Measurements from ENCODE around the gene GPR37L1.
"Not testable (repeated sequence)": the region's sequence is repeated elsewhere in the genome, so short reads cannot be mapped to it uniquely, and the experiment has no call there.

GPR37L1 gene

DNA sequence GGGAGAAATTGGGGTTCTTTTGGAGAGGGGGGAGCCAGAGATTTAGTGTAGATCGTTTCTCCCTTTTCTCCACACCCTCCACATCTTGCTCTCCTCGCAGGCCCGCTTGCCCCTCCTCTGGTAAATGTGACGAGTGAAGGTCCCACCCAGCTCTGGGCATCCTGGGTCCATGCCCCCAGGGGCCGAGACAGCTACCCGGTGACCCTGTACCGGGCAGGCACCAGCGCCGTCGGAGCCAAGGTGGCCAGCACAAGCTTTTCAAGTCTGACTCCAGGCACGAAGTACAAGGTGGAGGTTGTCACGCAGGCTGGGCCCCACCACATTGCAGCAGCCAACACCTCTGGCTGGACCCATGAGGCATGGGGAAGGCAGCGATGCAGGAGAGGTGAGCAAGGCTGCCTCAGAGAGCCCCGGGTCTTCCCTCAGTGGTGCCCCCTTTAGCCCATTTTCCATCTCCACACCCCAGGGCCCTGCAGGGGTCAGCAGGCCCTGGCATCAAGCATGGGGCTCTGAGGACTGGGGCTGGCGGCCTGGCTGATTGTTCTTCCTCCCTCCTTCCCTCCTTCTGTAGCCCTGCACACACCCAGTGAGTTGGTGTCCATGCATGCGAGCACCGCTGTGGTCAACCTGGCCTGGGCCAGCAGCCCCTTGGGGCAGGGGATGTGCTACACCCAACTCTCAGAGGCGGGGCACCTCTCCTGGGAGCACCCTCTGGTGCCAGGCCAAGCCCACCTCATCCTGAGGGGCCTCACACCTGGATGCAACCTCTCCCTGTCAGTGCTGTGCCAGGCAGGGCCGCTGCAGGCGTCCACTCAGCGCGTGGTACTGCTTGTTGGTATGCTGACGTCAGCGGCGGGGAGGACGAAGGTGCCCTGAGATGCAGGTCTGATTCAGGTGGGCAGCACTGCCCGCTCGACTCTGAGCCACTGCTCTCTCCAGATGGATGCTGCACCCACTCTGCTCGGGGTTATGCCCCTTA, 54.5 kb downstream of the GPR37L1 start:
- no peak for DNase-seq

DNA sequence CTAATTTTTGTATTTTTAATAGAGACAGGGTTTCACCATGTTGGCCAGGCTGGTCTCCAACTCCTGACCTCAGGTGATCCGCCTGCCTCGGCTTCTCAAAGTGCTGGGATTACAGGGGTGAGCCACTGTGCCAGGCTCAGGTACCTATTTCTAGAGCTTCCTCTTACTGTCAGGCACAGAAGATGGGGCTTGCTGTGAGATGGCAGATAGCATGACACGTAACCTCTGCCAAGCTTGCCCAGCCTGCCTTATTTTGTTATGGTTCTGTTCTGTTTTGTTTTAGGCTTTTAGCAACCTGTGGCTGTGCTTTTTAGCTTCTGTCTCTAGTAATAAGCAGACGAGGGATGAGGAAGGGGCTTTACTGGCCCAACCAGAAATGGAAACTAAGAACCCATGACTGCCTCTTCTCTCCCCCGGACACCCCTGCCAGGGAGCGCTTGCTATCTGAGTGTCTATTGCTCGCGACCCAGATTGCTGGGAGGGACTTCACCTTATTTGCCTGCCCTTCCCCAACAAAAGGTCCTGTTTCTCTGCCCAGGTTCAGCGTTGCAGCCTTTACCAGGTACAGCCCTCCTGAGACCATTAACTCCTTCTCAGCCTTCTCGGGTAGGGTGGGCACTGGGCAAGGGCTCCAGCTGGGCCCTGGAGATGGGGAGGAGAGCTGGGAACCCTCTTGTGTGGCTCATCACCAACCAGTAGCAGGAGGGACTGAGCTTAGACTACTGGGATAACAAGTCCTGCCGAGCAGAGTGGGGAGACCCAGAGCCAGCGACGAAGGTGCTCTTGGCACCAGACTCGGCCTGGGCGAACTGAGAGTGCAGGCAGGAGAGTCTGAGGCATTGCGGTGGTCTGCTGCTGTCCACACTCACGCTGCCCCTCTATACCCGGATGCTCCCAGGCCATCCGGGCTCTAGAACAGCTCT, 57.4 kb downstream of the GPR37L1 start:
- no peak for DNase-seq

DNA sequence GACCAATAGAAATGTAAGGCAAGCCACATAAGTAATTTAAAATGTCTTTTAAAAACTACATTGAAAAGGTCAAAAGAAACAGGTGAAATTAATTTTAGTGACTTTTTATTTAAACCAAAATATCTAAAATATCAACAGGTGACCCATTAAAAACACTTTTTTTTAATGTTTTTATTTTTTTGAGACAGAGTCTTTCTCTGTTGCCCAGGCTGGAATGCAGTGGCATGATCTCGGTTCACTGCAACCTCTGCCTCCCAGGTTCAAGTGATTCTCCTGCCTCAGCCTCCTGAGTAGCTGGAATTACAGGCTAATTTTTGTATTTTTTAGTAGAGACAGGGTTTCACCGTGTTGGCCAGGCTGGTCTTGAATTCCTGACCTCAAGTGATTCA, 58.0 kb downstream of the GPR37L1 start:
- DNase-seq, result not testable (repeated sequence)

DNA sequence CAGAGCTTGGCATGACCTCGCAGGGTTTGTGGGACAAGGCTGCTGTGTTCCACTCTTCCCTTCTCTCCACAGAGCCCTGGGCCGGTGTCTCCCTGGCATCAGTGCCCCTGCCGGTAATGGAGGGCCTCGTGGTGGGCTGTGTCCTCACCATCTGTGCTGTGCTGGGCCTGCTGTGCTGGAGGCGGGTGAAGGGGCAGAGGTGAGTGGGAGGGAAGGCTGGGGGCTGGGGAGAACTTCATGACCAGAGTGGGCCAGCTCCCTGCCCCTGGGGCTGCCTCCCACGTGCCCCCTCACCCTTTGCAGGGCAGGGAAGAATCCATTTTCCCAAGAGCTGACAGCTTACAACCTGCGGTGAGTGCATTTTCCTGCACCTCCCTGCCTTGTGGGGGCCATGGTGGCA, 58.9 kb downstream of the GPR37L1 start:
- DNase-seq, result no peak

DNA sequence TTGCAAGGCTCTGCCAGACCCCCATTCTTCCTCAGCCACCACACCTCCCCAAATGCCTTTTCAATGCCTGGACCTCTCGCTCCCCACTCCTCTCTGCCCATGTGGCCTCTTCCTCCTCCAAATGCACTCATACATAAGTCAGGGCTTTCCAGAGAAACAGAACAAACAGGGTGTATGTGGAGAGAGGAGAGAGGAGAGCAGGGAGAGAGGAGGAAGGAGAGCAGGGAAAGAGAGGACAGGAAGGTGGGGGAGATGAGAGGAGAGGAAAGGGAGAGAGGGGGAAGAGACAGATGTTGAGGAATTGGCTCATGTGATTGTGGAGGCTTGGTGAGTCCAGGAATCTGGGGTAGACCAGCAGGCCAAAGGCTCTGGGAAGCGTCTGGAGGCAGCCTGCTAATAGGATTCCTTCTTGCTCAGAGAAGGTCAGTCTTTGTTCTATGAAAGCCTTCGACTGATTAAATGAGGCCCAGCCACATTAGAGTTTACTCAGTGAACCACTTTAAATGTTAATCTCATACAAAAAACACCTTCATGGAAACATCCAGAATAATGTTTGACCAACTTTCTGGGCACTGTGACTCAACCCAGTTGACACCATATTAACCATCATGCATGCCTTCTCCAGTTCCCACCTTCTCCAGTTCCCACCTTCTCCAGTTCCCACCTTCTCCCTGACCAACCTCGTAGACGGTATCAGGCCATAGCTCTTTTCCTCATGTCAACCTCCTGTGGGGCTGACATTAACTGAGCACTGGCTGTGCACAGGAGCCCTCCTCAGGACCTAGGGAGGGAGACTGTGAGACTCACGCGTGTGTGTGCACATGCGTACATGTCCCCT, 59.5 kb downstream of the GPR37L1 start:
- no peak for DNase-seq

Data from activated CD4-positive, alpha-beta T cell treated with anti-CD3 and anti-CD28 coated beads, Interleukin-2, amount 50 U/mL, for 1 hour (primary cell).